AG04449 (cell line): ENCODE measurements around the gene SHISAL2B.
"Not testable (repeated sequence)": the region's sequence is repeated elsewhere in the genome, so short reads cannot be mapped to it uniquely, and the experiment has no call there.

Experiments
- CTCF ChIA-PET: fragments of 350-600 bp; formaldehyde crosslinking; extraction: SDS; loops from one replicate; lab custom pipeline; 2021; ENCODE audit warnings: antibody characterized with exemption; lab: Yijun Ruan, JAX
- POLR2A ChIA-PET: fragments of 400-600, 350-600 bp; formaldehyde crosslinking; extraction: SDS; loops from one replicate; lab custom pipeline; 2020; ENCODE audit warnings: antibody characterized with exemption, inconsistent platforms; lab: Yijun Ruan, JAX
- DNase-seq: peaks from one replicate; pipeline ENCODE4 v3.0.0-alpha.2; 2010; ENCODE audit warnings: low read depth, low spot score
- H3K4me3 ChIP-seq: 2 replicates; pipeline ENCODE4 v1.5.1; 2011; ENCODE audit warnings: low read depth, mild to moderate bottlenecking, control low read depth, low read length
- TF ChIP-seq, protein P1 (sequence below): IDR thresholded peaks from one replicate; pipeline ENCODE4 v1.5.1; 2011; ENCODE audit warnings: mild to moderate bottlenecking, moderate library complexity, low read length, control low read depth, inconsistent platforms; ENCODE audit not compliant: insufficient read depth; ENCODE audit errors: missing control alignments

SHISAL2B gene

DNA sequence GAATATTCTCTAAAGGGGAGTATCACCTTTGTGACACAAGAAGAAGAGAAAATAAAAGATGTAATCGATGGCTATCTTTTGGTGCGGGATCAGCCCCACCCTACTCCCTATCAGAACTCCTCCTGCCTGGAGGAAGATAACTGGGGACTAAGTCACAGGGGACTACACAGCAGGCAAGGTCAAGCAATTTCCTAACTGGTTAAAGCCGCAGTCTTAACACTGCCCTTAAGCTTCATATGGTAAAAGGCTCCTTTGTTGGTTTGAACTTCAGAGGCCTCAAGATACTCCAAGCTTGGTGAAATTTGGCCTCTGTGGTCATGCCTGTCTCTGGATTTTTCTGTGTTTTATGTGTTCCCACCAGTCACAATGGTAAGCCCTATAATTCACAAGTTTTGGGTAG is 1.3 kb upstream of the SHISAL2B start:
- DNase-seq, result no peak
- ChIA-PET CTCF (no interaction called here), POLR2A (no interaction called here)
- TF ChIP-seq, protein P1, sequence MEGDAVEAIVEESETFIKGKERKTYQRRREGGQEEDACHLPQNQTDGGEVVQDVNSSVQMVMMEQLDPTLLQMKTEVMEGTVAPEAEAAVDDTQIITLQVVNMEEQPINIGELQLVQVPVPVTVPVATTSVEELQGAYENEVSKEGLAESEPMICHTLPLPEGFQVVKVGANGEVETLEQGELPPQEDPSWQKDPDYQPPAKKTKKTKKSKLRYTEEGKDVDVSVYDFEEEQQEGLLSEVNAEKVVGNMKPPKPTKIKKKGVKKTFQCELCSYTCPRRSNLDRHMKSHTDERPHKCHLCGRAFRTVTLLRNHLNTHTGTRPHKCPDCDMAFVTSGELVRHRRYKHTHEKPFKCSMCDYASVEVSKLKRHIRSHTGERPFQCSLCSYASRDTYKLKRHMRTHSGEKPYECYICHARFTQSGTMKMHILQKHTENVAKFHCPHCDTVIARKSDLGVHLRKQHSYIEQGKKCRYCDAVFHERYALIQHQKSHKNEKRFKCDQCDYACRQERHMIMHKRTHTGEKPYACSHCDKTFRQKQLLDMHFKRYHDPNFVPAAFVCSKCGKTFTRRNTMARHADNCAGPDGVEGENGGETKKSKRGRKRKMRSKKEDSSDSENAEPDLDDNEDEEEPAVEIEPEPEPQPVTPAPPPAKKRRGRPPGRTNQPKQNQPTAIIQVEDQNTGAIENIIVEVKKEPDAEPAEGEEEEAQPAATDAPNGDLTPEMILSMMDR, result no peak
- H3K4me3 ChIP-seq, result no peak overlapping the region

DNA sequence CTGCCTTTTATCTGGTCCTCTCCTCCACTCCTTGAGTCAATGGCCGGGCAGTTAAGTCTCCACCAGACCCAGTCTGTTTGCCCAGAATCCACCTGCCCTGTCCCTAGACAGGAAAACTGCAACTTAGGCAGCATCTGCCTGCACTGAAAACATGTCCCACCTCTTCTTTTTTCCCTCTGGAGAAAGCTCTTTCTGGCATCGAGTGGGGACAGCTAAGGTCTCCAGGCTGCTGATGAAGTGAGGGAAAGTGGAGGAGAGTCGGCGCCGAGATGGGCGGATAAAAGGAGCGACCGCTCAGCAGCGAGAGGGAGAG is 243 bp upstream of the SHISAL2B start:
- DNase-seq, result no peak
- ChIA-PET POLR2A (no interaction called here), CTCF (no interaction called here)
- H3K4me3 ChIP-seq, result peak overlapping the region; percentile 34
- TF ChIP-seq, protein P1, result no peak

- CTCF ChIA-PET, result interaction anchor here (0.9 to 1.4 kb wide), 2 partner anchors 43 to 93 kb away, joined by 3 read pairs; no protein-coding TSS in a partner anchor
- H3K4me3 ChIP-seq, result no peak overlapping the region
- TF ChIP-seq, protein P1, result no peak
These were observed 988 bp downstream of the SHISAL2B start for GRCh38 chr5:64691291-64691690.

GRCh38 chr5:64693636-64694035 is 3.3 kb downstream of the SHISAL2B start:
- POLR2A ChIA-PET, result no interaction called here
- no peak overlapping the region for H3K4me3 ChIP-seq
- no peak for DNase-seq
- TF ChIP-seq, protein P1, result no peak
- CTCF ChIA-PET, result no interaction called here

More at GRCh38 chr5:64691291-64691690, 988 bp downstream of the SHISAL2B start:
- POLR2A ChIA-PET, result no interaction called here
- no peak for DNase-seq

DNA sequence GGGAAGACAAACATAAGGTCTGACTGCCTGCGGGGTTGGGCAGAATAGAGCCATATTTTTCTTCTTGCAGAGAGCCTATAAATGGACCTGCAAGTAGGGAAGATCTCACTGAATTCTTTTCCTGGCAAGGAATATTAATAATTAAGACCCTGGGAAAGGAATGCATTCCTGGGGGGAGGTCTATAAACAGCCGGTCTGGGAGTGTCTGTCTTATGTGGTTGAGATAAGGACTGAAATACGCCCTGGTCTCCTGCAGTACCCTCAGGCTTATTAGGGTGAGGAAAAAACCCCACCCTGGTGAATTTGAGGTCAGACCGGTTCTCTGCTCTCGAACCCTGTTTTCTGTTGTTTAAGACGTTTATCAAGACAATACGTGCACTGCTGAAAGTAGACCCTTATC is 6.1 kb downstream of the SHISAL2B start:
- H3K4me3 ChIP-seq, POLR2A ChIA-PET, DNase-seq, CTCF ChIA-PET: not testable (repeated sequence)

GRCh38 chr5:64700765-64701164 is 10.5 kb downstream of the SHISAL2B start:
- TF ChIP-seq, protein P1, result no peak
- CTCF ChIA-PET, result no interaction called here
- POLR2A ChIA-PET, result no interaction called here
- H3K4me3 ChIP-seq, result no peak overlapping the region
- DNase-seq, result no peak

GRCh38 chr5:64706074-64706473 is 15.8 kb downstream of the SHISAL2B start:
- DNase-seq, CTCF ChIA-PET, H3K4me3 ChIP-seq, POLR2A ChIA-PET: not testable (repeated sequence)
